NCI-H128 (cell line): ENCODE measurements around the gene VTI1A.
A peak's percentile ranks its signal among the peaks of the same experiment; 100 is the strongest.

Source experiments
- DNase-seq: peaks from one replicate; lab custom pipeline; 2025; ENCODE audit not compliant: unreplicated experiment; lab: John Stamatoyannopoulos, UW

VTI1A gene

GRCh38 chr10:112799726-112800510 is 352.9 kb downstream of the VTI1A start:
- DNase-seq: no peak

DNA sequence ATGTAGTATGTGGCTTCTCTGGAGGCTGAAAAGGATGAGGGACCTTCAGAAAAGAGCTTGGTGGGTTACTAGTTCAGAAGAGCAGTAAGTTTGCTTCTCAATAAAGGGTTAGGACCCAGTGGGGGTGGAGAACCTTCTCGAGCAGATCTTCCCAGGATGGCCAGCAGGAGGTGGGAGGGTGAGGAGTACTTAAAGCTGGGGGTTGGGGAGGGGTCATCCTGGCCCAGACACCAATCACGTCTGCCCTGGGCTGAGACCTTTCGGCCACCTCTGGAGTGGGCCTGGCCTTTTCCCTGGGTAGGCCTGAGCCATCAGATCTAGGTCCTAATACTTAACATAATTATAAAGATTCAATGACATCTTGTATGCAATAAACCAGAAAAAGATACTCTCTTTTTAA is 354.0 kb downstream of the VTI1A start:
- no peak for DNase-seq

DNA sequence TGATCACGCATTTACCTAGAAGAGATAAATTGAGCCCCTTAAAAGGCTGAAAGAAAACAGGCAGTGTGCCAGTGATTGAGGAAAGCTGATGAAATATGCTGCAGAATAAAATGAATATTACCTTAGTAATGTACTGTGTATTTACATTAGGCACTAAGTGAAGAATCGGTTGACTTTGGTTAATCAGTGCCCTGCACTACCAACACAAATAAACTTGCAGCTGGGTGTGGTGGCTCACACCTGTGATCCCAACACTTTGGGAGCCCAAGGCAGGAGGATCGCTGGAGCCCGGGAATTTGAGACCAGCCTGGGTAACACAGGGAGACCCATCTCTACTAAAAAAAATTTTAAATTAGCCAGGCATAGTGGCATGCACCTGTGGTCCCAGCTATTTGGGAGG is 354.7 kb downstream of the VTI1A start:
- no peak for DNase-seq

- DNase-seq: no peak
These were observed 355.5 kb downstream of the VTI1A start for GRCh38 chr10:112802411-112803022.

DNA sequence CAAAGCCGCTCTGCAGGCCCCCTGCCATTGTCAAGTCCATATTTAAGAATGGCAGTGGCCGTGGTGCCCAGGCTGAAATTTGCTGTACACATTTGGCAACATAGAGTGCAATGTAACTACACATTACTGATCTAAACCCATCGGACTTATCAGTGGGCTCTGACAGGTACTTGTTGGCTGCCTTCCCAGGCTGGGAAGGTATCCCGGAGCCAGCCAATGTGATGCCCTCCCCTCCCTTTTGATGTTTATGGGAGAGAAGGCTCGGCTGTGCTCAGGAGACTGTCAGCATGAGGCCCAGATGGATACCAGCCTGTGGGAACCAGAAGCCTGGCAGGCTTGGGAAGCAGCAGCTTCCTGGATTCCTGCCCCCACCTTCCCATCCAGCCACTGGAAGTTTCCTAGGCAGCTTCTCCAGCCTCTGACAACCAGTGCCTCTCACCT is 357.0 kb downstream of the VTI1A start:
- DNase-seq: peak; percentile 42

GRCh38 chr10:112805254-112805590 is 358.2 kb downstream of the VTI1A start:
- no peak for DNase-seq

DNA sequence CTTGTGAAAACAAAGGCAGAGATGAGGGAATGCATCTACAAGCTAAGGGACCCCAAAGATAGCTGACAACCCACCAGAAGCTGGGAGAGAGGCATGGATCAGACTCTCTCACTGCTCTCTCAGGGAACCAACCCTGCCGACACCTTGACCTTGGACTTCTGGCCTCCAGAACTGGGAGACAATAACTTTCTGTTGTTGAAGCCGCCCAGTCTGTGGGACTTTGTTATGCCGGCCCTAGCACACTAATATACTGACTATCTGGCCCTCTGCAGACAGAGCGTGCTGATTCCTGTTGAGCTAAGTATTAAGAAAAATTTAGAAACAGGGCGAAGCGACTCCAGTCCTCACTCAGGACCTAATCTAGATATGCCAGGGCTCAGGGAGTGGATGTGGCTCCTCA is 358.7 kb downstream of the VTI1A start:
- DNase-seq: no peak

GRCh38 chr10:112807013-112807412 is 360.0 kb downstream of the VTI1A start:
- no peak for DNase-seq

DNA sequence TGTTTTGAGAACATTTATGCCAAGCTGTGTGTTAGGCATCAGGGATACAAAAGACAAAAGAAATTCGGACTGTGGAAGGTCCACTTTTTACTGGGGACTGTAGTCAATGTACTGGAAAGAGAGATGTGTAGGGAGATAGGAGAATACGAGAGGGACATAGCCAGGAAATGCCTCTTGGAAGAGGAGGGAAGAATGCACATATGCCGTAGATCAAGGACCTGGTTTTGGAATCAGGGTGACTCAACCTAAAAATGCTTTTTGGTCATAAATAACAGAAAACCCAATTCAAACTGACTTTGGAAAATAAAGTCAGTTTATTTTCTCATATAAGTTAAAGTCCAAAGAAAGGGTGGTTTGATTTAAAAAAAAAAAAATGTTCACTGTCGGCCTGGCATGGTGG is 362.7 kb downstream of the VTI1A start:
- no peak for DNase-seq

- DNase-seq: no peak
These were observed 363.7 kb downstream of the VTI1A start for GRCh38 chr10:112810711-112811151.

GRCh38 chr10:112811741-112812551 is 364.9 kb downstream of the VTI1A start:
- no peak for DNase-seq

GRCh38 chr10:112812586-112812985 is 365.6 kb downstream of the VTI1A start:
- no peak for DNase-seq

- DNase-seq: no peak
These were observed 367.0 kb downstream of the VTI1A start for GRCh38 chr10:112813866-112814591.

- DNase-seq: no peak
These were observed 368.4 kb downstream of the VTI1A start for GRCh38 chr10:112815269-112816032.

DNA sequence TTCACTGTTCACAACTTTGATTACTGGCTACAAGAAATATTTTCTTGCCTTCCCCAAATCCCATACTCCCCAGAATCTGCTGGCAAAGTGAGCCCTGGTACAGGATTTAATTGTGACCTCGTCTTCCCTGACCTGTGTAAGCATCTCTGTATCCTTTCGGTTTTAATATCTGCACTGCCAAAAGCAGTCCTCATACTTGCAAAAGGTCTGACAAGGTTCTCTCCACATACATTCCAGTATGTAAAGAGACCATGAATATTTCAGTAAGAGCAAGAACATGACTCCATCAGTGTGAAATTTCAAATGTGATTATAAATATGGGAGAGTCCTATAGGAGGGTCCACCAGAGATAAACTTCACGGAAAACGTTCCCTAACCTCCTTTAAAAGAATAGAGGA is 369.0 kb downstream of the VTI1A start:
- no peak for DNase-seq

- DNase-seq: no peak
These were observed 369.9 kb downstream of the VTI1A start for GRCh38 chr10:112816891-112817290.

- no peak for DNase-seq
These were observed 371.2 kb downstream of the VTI1A start for GRCh38 chr10:112817981-112818777.

DNA sequence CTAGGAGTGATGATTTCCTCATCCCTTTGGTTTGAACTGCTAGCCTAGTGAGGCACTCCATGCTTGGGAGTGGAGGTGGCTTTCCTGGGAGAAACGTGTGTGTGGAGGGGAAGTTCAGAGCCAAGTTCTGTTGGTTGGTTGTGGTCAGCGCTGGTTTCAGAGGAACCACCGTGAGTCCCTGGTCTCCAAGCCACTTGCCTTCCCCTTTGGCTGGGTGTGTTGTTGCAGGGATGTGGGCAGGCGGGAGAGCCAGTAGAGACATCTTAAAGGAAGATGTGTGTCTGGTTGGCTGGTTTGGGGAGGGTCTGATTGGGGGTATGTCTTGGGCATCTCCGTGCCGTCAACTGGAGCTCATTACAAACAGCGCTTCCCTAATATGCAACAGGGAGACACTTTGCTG is 372.2 kb downstream of the VTI1A start:
- DNase-seq: no peak

GRCh38 chr10:112820320-112820719 is 373.3 kb downstream of the VTI1A start:
- no peak for DNase-seq

- no peak for DNase-seq
These were observed 374.0 kb downstream of the VTI1A start for GRCh38 chr10:112821038-112821437.
